ENCODE data around the gene GPRC5A. TPM values are rescaled to one million over a fixed set of nuclear protein-coding genes. Genes with fewer than 3 reads are reported as not detected.

Gene GPRC5A
- total and polyA plus RNA-seq, 2 of the 13 experiments (the other 11 are each of a cell fraction or from before 2014, with no cell fraction given) = 0.27 to 3.0 TPM

GRCh38 chr12:12946686-12947355 is 55.5 kb downstream of the GPRC5A start (continued):
- TF ChIP-seq NR2F2 (IDR thresholded peaks at IDR 0.05; ENCODE audit: borderline replicate concordance, low read depth) = 0 out of 2 replicates have a peak, but pooled peaks have one; percentile 12
- no peak for TF ChIP-seq ZNF772 (CRISPR knock-in tag; IDR thresholded peaks at IDR 0.05)
- no peak for TF ChIP-seq ZNF549 (CRISPR knock-in tag; IDR thresholded peaks at IDR 0.05)
- no peak for TF ChIP-seq ZNF512 (CRISPR knock-in tag; IDR thresholded peaks at IDR 0.05)
- TF ChIP-seq ZFP1 (CRISPR knock-in tag; IDR thresholded peaks at IDR 0.05) = no peak
- TF ChIP-seq FOXP1 (IDR thresholded peaks at IDR 0.05) = no peak
- peak; percentile 52; the same call in 1 of the 2 replicates for TF ChIP-seq FOXP1 (CRISPR knock-in tag; IDR thresholded peaks at IDR 0.05)
- peak; percentile 65; the same call in 1 of the 2 replicates for TF ChIP-seq CBFB (CRISPR knock-in tag; IDR thresholded peaks at IDR 0.05)
- TF ChIP-seq ZSCAN30 (CRISPR knock-in tag; IDR thresholded peaks at IDR 0.05) = no peak
- TF ChIP-seq ZNF644 (CRISPR knock-in tag; IDR thresholded peaks at IDR 0.05; ENCODE audit: low read depth) = peak; percentile 71; the same call in 1 of the 2 replicates
- peak; percentile 50; the same call in 1 of the 2 replicates for TF ChIP-seq FOSL2 (CRISPR knock-in tag; IDR thresholded peaks at IDR 0.05)
- TF ChIP-seq SAP130 (CRISPR knock-in tag; IDR thresholded peaks at IDR 0.05; ENCODE audit: low read depth) = peak; percentile 58; the same call in 1 of the 2 replicates
- peak; percentile 49; the same call in 1 of the 2 replicates for TF ChIP-seq HHEX (CRISPR knock-in tag; IDR thresholded peaks at IDR 0.05)
- TF ChIP-seq MTF2 (CRISPR knock-in tag; IDR thresholded peaks at IDR 0.05; ENCODE audit: borderline replicate concordance) = no peak
- no peak for TF ChIP-seq POGZ (CRISPR knock-in tag; IDR thresholded peaks at IDR 0.05)
- TF ChIP-seq EP300 (IDR thresholded peaks at IDR 0.05; ENCODE audit: low read depth in 2 of 2, low read length in 2 of 2) = peak in 1 of 2 experiments; percentile 43; a peak in 1 of 4 replicates
- TF ChIP-seq EP300 (CRISPR knock-in tag; IDR thresholded peaks at IDR 0.05; ENCODE audit: borderline replicate concordance) = peak; percentile 47; the same call in 1 of the 2 replicates
- TF ChIP-seq ZNF224 (CRISPR knock-in tag; IDR thresholded peaks at IDR 0.05) = no peak
- no peak for TF ChIP-seq ZNF574 (CRISPR knock-in tag; IDR thresholded peaks at IDR 0.05)
- TF ChIP-seq KMT2A (CRISPR knock-in tag; IDR thresholded peaks at IDR 0.05) = no peak
- TF ChIP-seq ZNF775 (CRISPR knock-in tag; IDR thresholded peaks at IDR 0.05; ENCODE audit: borderline replicate concordance) = no peak
- TF ChIP-seq SALL2 (CRISPR knock-in tag; IDR thresholded peaks at IDR 0.05) = no peak
- no peak for TF ChIP-seq ETV5 (CRISPR knock-in tag; IDR thresholded peaks at IDR 0.05; ENCODE audit: borderline replicate concordance)
- TF ChIP-seq BCL6 (CRISPR knock-in tag; IDR thresholded peaks at IDR 0.05) = peak; percentile 69
- TF ChIP-seq GMEB1 (CRISPR knock-in tag; IDR thresholded peaks at IDR 0.05; ENCODE audit: borderline replicate concordance) = no peak
- TF ChIP-seq ISL2 (CRISPR knock-in tag; IDR thresholded peaks at IDR 0.05) = 0 out of 2 replicates have a peak, but pooled peaks have one; percentile 44
- peak; percentile 59; the same call in 1 of the 2 replicates for TF ChIP-seq ZNF331 (CRISPR knock-in tag; IDR thresholded peaks at IDR 0.05)
- TF ChIP-seq PRPF4 (IDR thresholded peaks at IDR 0.05; ENCODE audit: low read depth, low read length, poor library complexity, severe bottlenecking) = no peak
